Measurements from ENCODE around the gene MEG3. TPM values are rescaled to one million over a fixed set of nuclear protein-coding genes. Genes with fewer than 3 reads are reported as not detected.

MEG3 gene
- total and polyA plus RNA-seq, 9 of the 15 experiments (the other 6 are each of a cell fraction or from before 2014, with no cell fraction given) = 0.10 to 5.3 (median 1.0) TPM; not detected in 1

DNA sequence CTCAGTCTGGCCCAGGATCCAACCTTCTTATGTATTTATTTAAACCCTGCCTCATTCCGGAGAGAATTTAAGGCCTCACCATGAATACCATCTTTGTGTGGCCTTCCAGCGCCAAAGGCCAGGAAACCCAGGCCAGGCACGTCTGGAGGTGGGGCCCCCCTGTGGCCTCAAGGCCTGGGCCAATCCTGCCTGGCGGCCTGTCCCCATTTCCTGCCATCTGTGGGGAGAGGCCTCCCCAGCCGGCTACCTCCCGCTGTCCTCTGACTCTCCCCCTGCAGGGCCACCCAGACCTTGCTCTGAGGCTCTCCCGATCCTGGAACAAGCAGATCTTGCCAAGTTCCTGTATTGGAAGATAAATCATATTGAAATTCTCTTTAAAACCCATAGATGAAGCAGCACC, 37.4 kb upstream of the MEG3 start:
- in situ Hi-C loops (cut with MboI) = no loop called here
- TF ChIP-seq CXXC5 (CRISPR knock-in tag; IDR thresholded peaks at IDR 0.05) (0 out of 2 replicates have a peak, but pooled peaks have one; percentile 24), CBFA2T3 (IDR thresholded peaks at IDR 0.05) (0 out of 2 replicates have a peak, but pooled peaks have one; percentile 2), RAD21 (CRISPR knock-in tag; conservative IDR thresholded peaks at IDR 0.05 in 1 of 2, IDR thresholded peaks at IDR 0.05 in 1 of 2) (peak in 1 of 2 experiments; percentile 17; a peak in 2 of 4 replicates), DMBX1 (CRISPR knock-in tag; IDR thresholded peaks at IDR 0.05; ENCODE audit: borderline replicate concordance) (0 out of 2 replicates have a peak, but pooled peaks have one; percentile 15), L3MBTL2 (IDR thresholded peaks at IDR 0.05) (no peak), TBL1XR1 (IDR thresholded peaks at IDR 0.05; ENCODE audit: low read length in 2 of 2) (no peak), ZFX (CRISPR knock-in tag; IDR thresholded peaks at IDR 0.05) (peak; percentile 21), ZNF583 (CRISPR knock-in tag; IDR thresholded peaks at IDR 0.05) (no peak), SMAD4 (CRISPR knock-in tag; conservative IDR thresholded peaks at IDR 0.05) (peak; percentile 62), ZNF311 (CRISPR knock-in tag; IDR thresholded peaks at IDR 0.05) (0 out of 2 replicates have a peak, but pooled peaks have one; percentile 35), RBFOX2 (IDR thresholded peaks at IDR 0.05; ENCODE audit: low read depth, low read length) (0 out of 2 replicates have a peak, but pooled peaks have one; percentile 34)
- TF ChIP-seq, protein P1, sequence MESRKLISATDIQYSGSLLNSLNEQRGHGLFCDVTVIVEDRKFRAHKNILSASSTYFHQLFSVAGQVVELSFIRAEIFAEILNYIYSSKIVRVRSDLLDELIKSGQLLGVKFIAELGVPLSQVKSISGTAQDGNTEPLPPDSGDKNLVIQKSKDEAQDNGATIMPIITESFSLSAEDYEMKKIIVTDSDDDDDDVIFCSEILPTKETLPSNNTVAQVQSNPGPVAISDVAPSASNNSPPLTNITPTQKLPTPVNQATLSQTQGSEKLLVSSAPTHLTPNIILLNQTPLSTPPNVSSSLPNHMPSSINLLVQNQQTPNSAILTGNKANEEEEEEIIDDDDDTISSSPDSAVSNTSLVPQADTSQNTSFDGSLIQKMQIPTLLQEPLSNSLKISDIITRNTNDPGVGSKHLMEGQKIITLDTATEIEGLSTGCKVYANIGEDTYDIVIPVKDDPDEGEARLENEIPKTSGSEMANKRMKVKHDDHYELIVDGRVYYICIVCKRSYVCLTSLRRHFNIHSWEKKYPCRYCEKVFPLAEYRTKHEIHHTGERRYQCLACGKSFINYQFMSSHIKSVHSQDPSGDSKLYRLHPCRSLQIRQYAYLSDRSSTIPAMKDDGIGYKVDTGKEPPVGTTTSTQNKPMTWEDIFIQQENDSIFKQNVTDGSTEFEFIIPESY (CRISPR knock-in tag; IDR thresholded peaks at IDR 0.05) = peak; percentile 91
- TF ChIP-seq, protein P2, sequence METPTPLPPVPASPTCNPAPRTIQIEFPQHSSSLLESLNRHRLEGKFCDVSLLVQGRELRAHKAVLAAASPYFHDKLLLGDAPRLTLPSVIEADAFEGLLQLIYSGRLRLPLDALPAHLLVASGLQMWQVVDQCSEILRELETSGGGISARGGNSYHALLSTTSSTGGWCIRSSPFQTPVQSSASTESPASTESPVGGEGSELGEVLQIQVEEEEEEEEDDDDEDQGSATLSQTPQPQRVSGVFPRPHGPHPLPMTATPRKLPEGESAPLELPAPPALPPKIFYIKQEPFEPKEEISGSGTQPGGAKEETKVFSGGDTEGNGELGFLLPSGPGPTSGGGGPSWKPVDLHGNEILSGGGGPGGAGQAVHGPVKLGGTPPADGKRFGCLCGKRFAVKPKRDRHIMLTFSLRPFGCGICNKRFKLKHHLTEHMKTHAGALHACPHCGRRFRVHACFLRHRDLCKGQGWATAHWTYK (CRISPR knock-in tag; IDR thresholded peaks at IDR 0.05) = peak; percentile 73
- FAIRE-seq = no peak
- Histone ChIP-seq H3K27ac (ENCODE audit: extremely low read depth, low read depth, low read length) (peak overlapping the region; percentile 48; the same call in 2 of the 3 replicates), H3K79me2 (ENCODE audit: control insufficient read depth, insufficient read depth, low read length) (no peaks in the 10 kb centered on the region), H3K36me3 (ENCODE audit: control insufficient read depth, insufficient read depth, low read length) (no peaks in the 10 kb centered on the region), H2AFZ (ENCODE audit: low read depth, low read length) (peak overlapping the region; percentile 77), H3K4me2 (ENCODE audit: insufficient read depth, low read length) (peak overlapping the region; percentile 6; the same call in 1 of the 2 replicates), H4K20me1 (replicated peaks; ENCODE audit: control insufficient read depth, insufficient read depth, low read length) (no peaks in the 10 kb centered on the region), H3K27me3 (ENCODE audit: control insufficient read depth in 2 of 2, insufficient read depth in 2 of 2, low read length in 2 of 2) (no peaks in the 10 kb centered on the region), H3K9ac (ENCODE audit: insufficient read depth in 1 of 2, low read depth in 2 of 2, low read length in 2 of 2) (peak overlapping the region in 1 of 2 experiments; percentile 67; a peak in 1 of 4 replicates), H3K9me1 (ENCODE audit: control insufficient read depth, insufficient read depth, low read length) (no peaks in the 10 kb centered on the region), H3K9me3 (replicated peaks; ENCODE audit: control insufficient read depth, insufficient read depth, low read depth, low read length) (no peaks in the 10 kb centered on the region), H3K4me1 (replicated peaks in 1 of 2; ENCODE audit: control insufficient read depth in 2 of 2, insufficient read depth in 2 of 2, low read length in 2 of 2) (peaks cover 39 to 45% of the 10 kb centered on the region in 2 experiments), H3K4me3 (no peak overlapping the region)
- ATAC-seq = peak; percentile 48
- WGBS (ENCODE audit: insufficient coverage, low coverage, missing lambda C conversion rate) = 35% methylated on average over 2 of the region's 7 CpGs
- ChIA-PET POLR2A (interaction anchor here (0.8 kb wide), 1 partner anchor 84 kb away, joined by 4 read pairs; no protein-coding TSS in a partner anchor), CTCF (ENCODE audit: low intra/inter-chr PET ratio) (no interaction called here)
- no TSS peak for BruUV-seq (replicated peaks)
- intact Hi-C loops (cut with micrococcal nuclease) = no loop called here
- DNase-seq (ENCODE audit: extremely low read depth in 1 of 4, low spot score in 3 of 4) = peak; percentile 29 to 44 (median 32)

All from K562 (cell line).